B cell (primary cell): ENCODE data around the gene LIFR. TPM values are rescaled to one million over a fixed set of nuclear protein-coding genes. Genes with fewer than 3 reads are reported as not detected.

Experiments used
- ATAC-seq: fragments of 200-7000 bp; cut with Tn5 transposase; one replicate; pipeline ENCODE4 v1.10.0; 2021; ENCODE audit warnings: low read depth, mild to moderate bottlenecking, moderate number of reproducible peaks, moderate library complexity
- CTCF ChIA-PET: fragments of 350-600 bp; sonication (Branson Sonifier 250); formaldehyde crosslinking; loops from one replicate; lab custom pipeline; 2021; ENCODE audit warnings: antibody characterized with exemption, inconsistent platforms; lab: Charles Lee
- POLR2A ChIA-PET: fragments of 350-600 bp; sonication (Branson Sonifier 250); formaldehyde crosslinking; loops from one replicate; lab custom pipeline; 2021; ENCODE audit warnings: antibody characterized with exemption; lab: Charles Lee
- DNase-seq: peaks from one replicate; pipeline ENCODE4 v3.0.0; 2013
- H2AFZ ChIP-seq: 2 replicates; pipeline ENCODE4 v1.6.1; 2012; ENCODE audit warnings: mild to moderate bottlenecking, low read depth, low read length; ENCODE audit not compliant: insufficient read depth, poor library complexity, severe bottlenecking
- H3K27ac ChIP-seq, 2 donors: 1 replicate in 1 of 2; 2 replicates in 1 of 2; pipeline ENCODE4 v1.5.1; 2012 to 2013; ENCODE audit warnings: low read length in 2 of 2, mild to moderate bottlenecking in 2 of 2, moderate library complexity in 1 of 2
- H3K27me3 ChIP-seq, 4 experiments: fragments of 200-600 bp in 1 of 4; sonication (generic) in 1 of 4; replicated peaks in 1 of 4; 1 replicate in 2 of 4; 2 replicates in 2 of 4; pipeline versions ENCODE4 v1.6.1 to v1.7.0; 2013 to 2016; ENCODE audit warnings: low read length in 3 of 4, mild to moderate bottlenecking in 2 of 4, mixed read lengths in 1 of 4, moderate library complexity in 1 of 4; ENCODE audit not compliant: insufficient read depth in 4 of 4, control insufficient read depth in 3 of 4; ENCODE audit errors: control extremely low read depth in 1 of 4
- H3K36me3 ChIP-seq, 2 experiments: replicated peaks in 1 of 2; 1 replicate in 1 of 2; 2 replicates in 1 of 2; pipeline versions ENCODE4 v1.6.1 to v1.7.1; 2013; ENCODE audit warnings: low read length in 1 of 2; ENCODE audit not compliant: insufficient read depth in 2 of 2, control insufficient read depth in 1 of 2; ENCODE audit errors: control extremely low read depth in 1 of 2, extremely low read depth in 1 of 2
- H3K4me1 ChIP-seq, 2 donors: fragments of 200-600 bp in 1 of 2; sonication (generic) in 1 of 2; 1 replicate in 1 of 2; 2 replicates in 1 of 2; pipeline versions ENCODE4 v1.5.1 to v1.6.1; 2013 to 2017; ENCODE audit warnings: low read length in 2 of 2; ENCODE audit not compliant: control insufficient read depth in 2 of 2, insufficient read depth in 2 of 2
- H3K4me2 ChIP-seq: replicated peaks from 2 replicates; pipeline ENCODE3; 2012; ENCODE audit warnings: mild to moderate bottlenecking, low read depth, low read length; ENCODE audit not compliant: poor library complexity, severe bottlenecking
- H3K4me3 ChIP-seq, 5 experiments: fragments of 200-600 bp in 1 of 5; sonication (generic) in 1 of 5; 1 replicate in 3 of 5; 2 replicates in 2 of 5; pipeline versions ENCODE4 v1.5.1 to v1.7.0; 2011 to 2016; ENCODE audit warnings: low read length in 4 of 5, mild to moderate bottlenecking in 4 of 5, low read depth in 2 of 5, control low read depth in 1 of 5, moderate library complexity in 1 of 5; ENCODE audit not compliant: insufficient read depth in 1 of 5; ENCODE audit errors: control extremely low read depth in 1 of 5, extremely low read depth in 1 of 5
- H3K79me2 ChIP-seq: fragments of 200-600 bp; sonication (generic); one replicate; pipeline ENCODE4 v1.6.0; 2016; ENCODE audit warnings: low read length; ENCODE audit not compliant: control insufficient read depth, insufficient read depth
- H3K9ac ChIP-seq: fragments of 200-600 bp; sonication (generic); 2 replicates; pipeline ENCODE4 v1.6.1; 2017; ENCODE audit warnings: mild to moderate bottlenecking, low read length, moderate library complexity
- H3K9me3 ChIP-seq, 3 donors: one replicate each; pipeline versions ENCODE4 v1.6.1 to v1.7.1; 2013; ENCODE audit warnings: low read length in 2 of 3; ENCODE audit not compliant: control insufficient read depth in 2 of 3, insufficient read depth in 1 of 3; ENCODE audit errors: control extremely low read depth in 1 of 3
- H4K20me1 ChIP-seq: 2 replicates; pipeline ENCODE4 v1.6.0; 2012; ENCODE audit warnings: mild to moderate bottlenecking, low read length; ENCODE audit not compliant: insufficient read depth, control insufficient read depth, poor library complexity, severe bottlenecking
- H3K27ac Mint-ChIP-seq: one replicate; pipeline ENCODE4 v1.8.0; 2021; ENCODE audit warnings: mixed read lengths
- H3K27me3 Mint-ChIP-seq: one replicate; pipeline ENCODE4 v1.8.0; 2021; ENCODE audit warnings: mixed read lengths
- H3K4me1 Mint-ChIP-seq: one replicate; pipeline ENCODE4 v1.8.0; 2021; ENCODE audit warnings: mixed read lengths
- H3K4me3 Mint-ChIP-seq: one replicate; pipeline ENCODE4 v1.8.0; 2021; ENCODE audit warnings: mixed read lengths
- H3K9me3 Mint-ChIP-seq: one replicate; pipeline ENCODE4 v1.8.0; 2022; ENCODE audit warnings: mixed read lengths; ENCODE audit not compliant: insufficient read depth
- CTCF ChIP-seq: fragments of 200-600 bp; IDR thresholded peaks from one replicate; pipeline ENCODE4 v1.8.0; 2022; ENCODE audit warnings: antibody characterized with exemption, mild to moderate bottlenecking
- EZH2 ChIP-seq: IDR thresholded peaks from 2 replicates; pipeline ENCODE4 v1.6.1; 2012; ENCODE audit warnings: borderline replicate concordance, low read depth, mild to moderate bottlenecking, moderate library complexity, low read length; ENCODE audit not compliant: insufficient read depth, poor library complexity, severe bottlenecking
- WGBS: methylation state at CpG from one replicate; pipeline ENCODE4 v1.1.5; 2013; ENCODE audit warnings: missing lambda C conversion rate; ENCODE audit not compliant: insufficient coverage; 5-methylcytosine and 5-hydroxymethylcytosine counted together
- intact Hi-C: fragments of 100-400 bp; cut with micrococcal nuclease; formaldehyde crosslinking; loops from one replicate; pipeline ENCODE4 v1.10.0; 2022
- polyA plus RNA-seq: library from polyadenylated mRNA; depleted of rRNA; stranded (reverse); fragments of >200 nt; gene quantifications from 2 replicates; pipeline ENCODE4 v1.2.3, GENCODE V29; 2012
- total RNA-seq, 2 donors: library from RNA; stranded (reverse); fragments of 120-200 nt in 1 of 2; gene quantifications; 1 replicate in 1 of 2; 2 replicates in 1 of 2; pipeline versions ENCODE4 v1.2.3 to v1.2.4, GENCODE V29; 2013 to 2022

LIFR gene
- total and polyA plus RNA-seq, 2 donors (not counting 1 experiment from before 2014, with no cell fraction given) = not detected

GRCh38 chr5:38524022-38524421 lies 32.4 kb downstream of the LIFR start:
- peaks cover 12% of the 10 kb centered on the region for H3K4me1 Mint-ChIP-seq

GRCh38 chr5:38519476-38519875 lies 37.0 kb downstream of the LIFR start:
- Mint-ChIP-seq H3K9me3 (peaks cover 10% of the 10 kb centered on the region), H3K27me3 (peaks cover 37% of the 10 kb centered on the region), H3K27ac (no peak overlapping the region), H3K4me1 (no peaks in the 10 kb centered on the region), H3K4me3 (no peak overlapping the region)
- DNase-seq (no peak), ATAC-seq (no peak)
- WGBS = no CpG with 5 or more reads among the region's 3 CpGs
- ChIA-PET POLR2A (no interaction called here), CTCF (no interaction called here)
- peaks cover 0 to 16% (median 9%) of the 10 kb centered on the region in 4 experiments for H3K27me3 ChIP-seq
- TF ChIP-seq CTCF = no peak
- no peak for TF ChIP-seq EZH2
- no peak overlapping the region for H2AFZ ChIP-seq
- H3K36me3 ChIP-seq = no peaks in the 10 kb centered on the region
- no peak overlapping the region for H3K4me3 ChIP-seq
- H3K79me2 ChIP-seq = no peaks in the 10 kb centered on the region
- H3K27ac ChIP-seq = no peak overlapping the region
- H3K4me2 ChIP-seq = no peak overlapping the region
- intact Hi-C loops = no loop called here
- no peaks in the 10 kb centered on the region for H4K20me1 ChIP-seq
- H3K9ac ChIP-seq = no peak overlapping the region
- H3K9me3 ChIP-seq = peaks cover 0 to 7% (median 4%) of the 10 kb centered on the region in 3 donors
- no peaks in the 10 kb centered on the region for H3K4me1 ChIP-seq

More at GRCh38 chr5:38524022-38524421, 32.4 kb downstream of the LIFR start:
- Histone ChIP-seq H3K4me3 (no peak overlapping the region), H4K20me1 (no peaks in the 10 kb centered on the region), H3K27me3 (peaks cover 0 to 21% (median 17%) of the 10 kb centered on the region in 4 experiments), H3K4me2 (no peak overlapping the region), H3K9ac (no peak overlapping the region), H3K4me1 (peaks cover 8 to 10% of the 10 kb centered on the region in 2 donors), H3K9me3 (peaks cover 0 to 8% (median 7%) of the 10 kb centered on the region in 3 donors), H3K79me2 (no peaks in the 10 kb centered on the region), H3K36me3 (no peaks in the 10 kb centered on the region), H3K27ac (no peak overlapping the region), H2AFZ (no peak overlapping the region)
- Mint-ChIP-seq H3K9me3 (peaks cover 9% of the 10 kb centered on the region), H3K27ac (no peak overlapping the region), H3K4me3 (no peak overlapping the region), H3K27me3 (peaks cover 38% of the 10 kb centered on the region)
- ChIA-PET CTCF (no interaction called here), POLR2A (no interaction called here)
- no CpG with 5 or more reads among the region's 3 CpGs for WGBS
- intact Hi-C loops = no loop called here
- no peak for TF ChIP-seq EZH2
- TF ChIP-seq CTCF = no peak
- no peak for DNase-seq
- ATAC-seq = no peak
